T-helper 2 cell treated with Interferon-gamma antibody and Interleukin-4, amounts not matched to agents 5 μg/mL and 100 μg/mL, for 36 hours (primary cell): ENCODE measurements around the gene PPP1R37.

Source experiments
- DNase-seq: peaks from one replicate; pipeline ENCODE4 v3.0.0; 2021; ENCODE audit warnings: low spot score
- H3K27ac Mint-ChIP-seq: one replicate; pipeline ENCODE4 v1.8.0; 2021; ENCODE audit warnings: mild to moderate bottlenecking, mixed read lengths
- H3K27me3 Mint-ChIP-seq: one replicate; pipeline ENCODE4 v1.8.0; 2021; ENCODE audit warnings: low read depth, mixed read lengths
- H3K36me3 Mint-ChIP-seq: one replicate; pipeline ENCODE4 v1.8.0; 2021; ENCODE audit warnings: low read depth, mixed read lengths
- H3K4me1 Mint-ChIP-seq: one replicate; pipeline ENCODE4 v1.8.0; 2021; ENCODE audit warnings: low read depth, mixed read lengths
- H3K4me3 Mint-ChIP-seq: one replicate; pipeline ENCODE4 v1.8.0; 2022; ENCODE audit warnings: mild to moderate bottlenecking, moderate library complexity, mixed read lengths
- H3K9me3 Mint-ChIP-seq: one replicate; pipeline ENCODE4 v1.8.0; 2021; ENCODE audit warnings: mixed read lengths

Gene PPP1R37

DNA sequence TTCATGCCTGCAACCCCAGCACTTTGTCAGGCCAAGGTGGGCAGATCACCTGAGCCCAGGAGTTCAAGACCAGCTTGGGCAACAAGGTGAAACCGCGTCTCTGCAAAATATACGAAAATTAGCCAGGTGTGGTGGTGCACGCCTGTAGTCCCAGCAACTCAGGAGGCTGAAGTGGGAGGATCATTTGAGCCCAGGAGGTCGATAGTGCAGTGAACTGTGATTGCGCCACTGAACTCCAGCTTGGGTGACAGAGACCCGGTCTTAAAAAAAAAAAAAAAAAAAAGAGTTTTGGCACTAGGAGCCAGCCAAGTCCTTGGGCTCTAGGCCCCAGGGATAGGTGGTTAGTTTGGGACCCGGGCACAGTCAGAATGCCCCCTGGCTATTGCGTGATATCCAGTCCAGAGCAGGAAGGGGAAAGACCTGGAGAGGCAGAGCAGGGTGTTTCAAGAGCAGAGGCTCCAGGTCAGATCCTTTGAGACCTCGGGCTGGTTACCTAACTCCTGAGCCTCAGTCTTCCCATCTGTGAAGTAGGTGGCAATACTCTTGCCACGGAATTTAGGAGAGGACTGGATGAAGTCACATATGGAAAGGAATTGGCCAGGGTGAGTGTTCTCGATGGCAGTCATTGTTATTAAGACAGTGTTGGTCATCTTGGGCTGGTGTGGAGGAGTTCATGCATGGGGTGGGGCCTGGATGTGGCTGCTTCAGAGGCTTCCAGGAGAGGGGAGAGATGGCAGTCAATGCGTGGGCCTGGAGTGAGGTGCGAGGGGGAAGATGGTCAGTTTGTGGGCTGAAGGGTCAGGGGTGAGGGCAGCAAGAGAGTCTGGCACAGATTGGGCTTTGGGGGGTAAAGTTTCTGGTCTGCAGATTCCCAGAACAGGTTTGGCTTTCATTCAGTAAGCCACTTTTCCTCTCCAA, 2.8 kb downstream of the PPP1R37 start:
- peaks cover 40% of the 10 kb centered on the region for H3K4me1 Mint-ChIP-seq
- H3K36me3 Mint-ChIP-seq: peaks cover 14% of the 10 kb centered on the region
- no peak for DNase-seq
- no peak overlapping the region for H3K4me3 Mint-ChIP-seq
- H3K27me3 Mint-ChIP-seq: no peaks in the 10 kb centered on the region
- peak overlapping the region; percentile 49 for H3K27ac Mint-ChIP-seq
- no peaks in the 10 kb centered on the region for H3K9me3 Mint-ChIP-seq

DNA sequence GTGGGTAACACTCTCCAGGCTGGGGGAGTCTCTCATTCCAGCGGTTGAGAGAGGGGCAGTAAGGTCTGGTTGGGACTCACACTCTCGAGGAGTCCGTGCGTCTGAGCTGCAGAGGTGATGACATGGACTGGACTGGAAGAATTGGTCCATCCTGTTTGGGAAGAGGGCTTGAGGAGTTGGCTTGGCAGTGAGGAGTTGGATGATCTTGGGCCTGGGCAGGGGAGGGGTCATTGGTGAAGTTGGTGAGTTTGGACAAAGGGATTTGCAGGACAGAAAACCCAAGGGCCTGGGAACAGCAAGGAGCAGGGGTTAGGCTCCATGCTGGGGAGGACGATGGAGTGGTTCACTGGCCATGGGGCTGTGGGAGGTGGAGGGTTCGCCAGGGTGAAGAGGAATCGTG, 3.7 kb downstream of the PPP1R37 start:
- no peak overlapping the region for H3K4me3 Mint-ChIP-seq
- H3K4me1 Mint-ChIP-seq: peaks cover 32% of the 10 kb centered on the region
- H3K27ac Mint-ChIP-seq: no peak overlapping the region
- DNase-seq: no peak
- H3K9me3 Mint-ChIP-seq: no peaks in the 10 kb centered on the region
- no peaks in the 10 kb centered on the region for H3K27me3 Mint-ChIP-seq
- peaks cover 7% of the 10 kb centered on the region for H3K36me3 Mint-ChIP-seq

DNA sequence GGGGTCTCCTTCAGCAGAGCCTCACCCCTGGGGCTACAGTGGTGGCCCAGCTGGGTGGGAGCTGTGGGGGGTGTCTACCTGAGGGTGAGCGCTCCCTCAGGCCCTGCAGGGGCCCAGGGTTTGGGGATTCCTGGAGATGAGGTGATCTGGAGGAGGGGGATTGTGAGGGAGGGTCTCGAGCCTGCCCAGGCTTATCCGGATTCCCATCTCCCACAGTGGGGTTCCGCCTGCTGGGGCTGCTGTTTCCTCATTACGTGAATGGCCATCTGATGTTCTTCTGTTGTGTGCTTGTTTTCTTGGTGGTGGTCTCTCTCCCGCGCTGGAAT, 4.4 kb downstream of the PPP1R37 start:
- no peaks in the 10 kb centered on the region for H3K9me3 Mint-ChIP-seq
- no peak overlapping the region for H3K4me3 Mint-ChIP-seq
- peaks cover 29% of the 10 kb centered on the region for H3K4me1 Mint-ChIP-seq
- no peaks in the 10 kb centered on the region for H3K27me3 Mint-ChIP-seq
- H3K36me3 Mint-ChIP-seq: peaks cover 5% of the 10 kb centered on the region
- DNase-seq: no peak
- no peak overlapping the region for H3K27ac Mint-ChIP-seq

DNA sequence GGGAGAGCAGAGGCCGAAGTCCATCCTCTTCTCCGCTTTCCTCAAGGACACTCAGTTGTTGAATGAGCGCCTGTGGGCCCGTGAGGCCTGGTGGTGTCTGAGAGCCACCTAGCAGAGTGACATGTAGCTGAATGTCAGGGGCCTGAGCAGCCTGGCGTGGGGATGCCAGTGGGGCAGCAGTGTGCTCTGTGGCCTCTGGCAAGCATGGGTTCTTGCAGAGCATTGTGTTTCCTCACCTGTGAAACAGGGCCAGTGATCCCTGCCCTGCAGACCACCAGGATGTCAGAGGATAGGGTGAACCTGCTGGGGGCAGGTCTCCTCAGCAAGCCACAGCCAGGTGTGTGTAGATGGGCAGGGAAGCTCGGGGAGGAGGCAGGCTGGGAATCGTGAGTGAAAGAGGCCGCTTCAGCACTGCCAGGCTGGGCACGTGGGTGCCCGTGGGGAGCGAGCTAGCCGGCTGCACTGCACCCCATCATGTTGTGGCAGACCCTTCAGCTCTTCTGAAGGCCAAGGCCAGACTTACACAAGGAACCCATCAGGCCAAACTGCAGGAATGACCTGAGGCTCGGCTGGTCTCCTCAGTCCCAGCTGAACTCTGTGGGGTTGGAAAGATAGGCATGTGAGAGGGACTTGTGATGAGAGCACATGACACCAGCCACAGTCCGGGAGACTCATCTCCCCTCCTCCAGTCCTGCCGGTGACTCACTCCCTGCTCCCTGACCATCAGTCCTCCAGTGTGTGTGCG, 5.0 kb downstream of the PPP1R37 start:
- no peak overlapping the region for H3K4me3 Mint-ChIP-seq
- H3K27ac Mint-ChIP-seq: no peak overlapping the region
- no peak for DNase-seq
- no peaks in the 10 kb centered on the region for H3K27me3 Mint-ChIP-seq
- no peaks in the 10 kb centered on the region for H3K9me3 Mint-ChIP-seq
- peaks cover 5% of the 10 kb centered on the region for H3K36me3 Mint-ChIP-seq
- H3K4me1 Mint-ChIP-seq: peaks cover 30% of the 10 kb centered on the region

DNA sequence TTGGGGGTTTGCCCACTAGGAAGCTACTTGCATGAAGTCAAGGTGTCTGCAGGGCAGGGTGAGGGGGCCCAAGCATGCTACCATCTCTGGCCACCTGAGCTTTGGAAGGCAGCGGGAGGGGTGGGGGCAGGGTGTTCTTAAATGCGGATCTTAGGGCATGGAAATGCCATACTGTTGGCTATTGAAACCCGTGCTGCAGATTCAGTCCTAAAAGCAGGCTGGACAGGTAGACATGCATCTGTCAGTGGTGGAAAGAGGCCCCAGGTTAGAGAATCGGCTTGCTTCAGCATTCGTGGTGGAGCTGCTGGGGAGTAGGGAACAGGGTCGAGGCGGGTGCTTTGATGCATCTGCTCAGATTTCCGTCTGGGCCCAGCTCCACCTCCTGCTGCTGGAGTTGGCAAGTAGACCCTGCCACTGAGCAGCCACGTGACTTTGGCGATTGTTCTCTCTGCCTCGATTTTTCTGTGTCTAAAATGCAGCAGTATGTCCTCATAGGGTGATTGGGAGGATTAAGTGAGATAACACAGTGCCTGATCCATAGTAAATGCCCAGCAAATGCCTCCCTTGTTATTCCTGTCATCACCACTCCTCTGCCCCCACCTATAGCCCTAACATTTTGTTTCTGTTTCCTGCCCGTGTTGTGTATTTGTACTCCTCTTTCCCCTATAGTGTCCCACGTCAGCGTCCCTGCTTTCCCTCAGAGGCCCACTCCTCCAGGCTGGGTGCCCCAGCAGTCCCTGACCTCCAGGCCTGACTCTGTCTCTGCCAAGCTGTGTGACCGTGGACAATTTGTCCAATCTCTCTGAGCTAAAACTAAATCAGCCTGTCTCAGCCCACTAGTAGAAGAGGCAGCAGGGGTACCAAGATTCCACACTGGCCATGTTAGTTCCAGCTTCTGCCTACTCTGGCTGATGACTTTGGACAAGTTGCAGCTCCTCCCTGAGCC, 5.8 kb downstream of the PPP1R37 start:
- Mint-ChIP-seq H3K4me1 (peaks cover 30% of the 10 kb centered on the region), H3K9me3 (no peaks in the 10 kb centered on the region), H3K4me3 (no peak overlapping the region), H3K27me3 (no peaks in the 10 kb centered on the region), H3K36me3 (peaks cover 1% of the 10 kb centered on the region), H3K27ac (no peak overlapping the region)
- DNase-seq: no peak

DNA sequence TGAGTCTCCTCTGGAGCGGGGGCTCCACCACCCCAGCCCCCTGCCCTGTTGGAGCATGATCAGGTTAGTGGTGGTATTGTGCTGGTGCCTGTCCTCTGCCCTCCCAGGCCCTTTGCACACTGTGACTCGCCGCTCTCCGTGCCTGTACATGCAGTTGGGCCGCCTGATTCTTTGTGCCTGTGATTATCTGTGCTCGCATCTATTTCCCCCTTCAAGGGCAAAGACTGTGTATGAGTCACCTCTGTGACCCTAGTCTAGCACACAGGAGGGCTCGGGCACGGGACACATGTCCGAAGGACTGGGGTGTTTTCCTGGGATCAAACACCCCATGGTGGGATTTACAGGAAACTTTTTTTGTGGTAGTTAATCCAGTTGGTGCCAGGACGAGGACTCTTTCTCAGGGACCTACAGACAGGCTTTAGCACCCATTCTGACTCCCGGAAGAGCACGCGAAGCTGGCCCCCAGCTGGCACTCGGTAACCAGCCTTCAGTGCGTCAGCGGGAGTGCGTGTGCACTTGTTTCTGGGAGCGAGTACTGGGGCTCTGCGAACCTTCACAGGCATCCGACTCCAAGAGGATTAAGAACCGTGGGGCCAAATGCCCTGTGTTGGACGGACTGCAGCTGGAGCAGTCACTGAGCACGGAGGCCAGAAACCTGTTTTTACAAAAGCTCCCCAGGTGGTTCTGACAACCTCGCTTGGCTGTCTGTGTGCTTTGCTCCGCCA, 6.7 kb downstream of the PPP1R37 start:
- Mint-ChIP-seq H3K4me3 (no peak overlapping the region), H3K9me3 (no peaks in the 10 kb centered on the region), H3K27ac (no peak overlapping the region), H3K36me3 (no peaks in the 10 kb centered on the region), H3K27me3 (no peaks in the 10 kb centered on the region), H3K4me1 (peaks cover 30% of the 10 kb centered on the region)
- DNase-seq: no peak

DNA sequence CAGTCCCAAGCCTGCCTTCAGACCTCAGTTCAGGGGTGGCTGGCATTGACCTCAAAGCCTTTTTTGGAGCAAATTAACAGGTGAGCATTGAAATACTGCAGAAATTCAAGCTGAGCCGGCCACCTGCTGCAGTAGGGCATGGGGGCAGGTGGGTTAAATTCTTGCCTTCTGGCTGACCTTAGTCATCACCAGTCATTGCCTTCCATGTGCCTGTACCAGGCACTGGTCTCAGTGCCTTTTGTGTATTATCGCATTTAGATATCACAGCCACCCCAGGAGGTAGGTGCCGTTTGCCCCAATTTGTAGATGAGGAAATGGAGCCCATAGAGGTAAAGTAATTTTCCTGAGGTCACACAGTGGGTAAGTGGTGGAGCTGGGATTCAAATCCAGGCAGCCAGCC, 7.2 kb downstream of the PPP1R37 start:
- no peak for DNase-seq
- H3K27ac Mint-ChIP-seq: no peak overlapping the region
- H3K9me3 Mint-ChIP-seq: no peaks in the 10 kb centered on the region
- H3K4me3 Mint-ChIP-seq: no peak overlapping the region
- peaks cover 30% of the 10 kb centered on the region for H3K4me1 Mint-ChIP-seq
- no peaks in the 10 kb centered on the region for H3K36me3 Mint-ChIP-seq
- no peaks in the 10 kb centered on the region for H3K27me3 Mint-ChIP-seq

DNA sequence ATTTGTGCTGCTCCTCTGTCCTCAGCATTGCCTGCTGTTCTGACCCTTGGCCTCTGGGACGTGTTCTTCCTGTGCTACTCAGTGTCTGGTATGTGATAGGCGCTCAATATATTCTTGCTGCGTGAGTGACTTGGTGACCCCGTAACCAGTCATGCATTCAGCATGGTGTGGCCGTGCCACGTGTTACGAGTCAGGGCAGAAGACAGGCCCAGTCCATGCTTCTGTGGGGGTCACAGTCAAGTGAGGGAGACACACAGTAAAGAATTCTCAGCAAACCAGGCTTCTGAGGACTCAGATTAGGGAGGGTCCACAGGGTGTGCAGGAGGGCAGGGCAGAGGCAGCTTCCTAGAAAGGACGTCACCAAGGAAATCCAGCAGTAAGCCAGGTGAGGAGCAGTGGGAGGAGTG, 7.9 kb downstream of the PPP1R37 start:
- no peak overlapping the region for H3K4me3 Mint-ChIP-seq
- no peak overlapping the region for H3K27ac Mint-ChIP-seq
- peaks cover 30% of the 10 kb centered on the region for H3K4me1 Mint-ChIP-seq
- no peaks in the 10 kb centered on the region for H3K27me3 Mint-ChIP-seq
- no peak for DNase-seq
- no peaks in the 10 kb centered on the region for H3K36me3 Mint-ChIP-seq
- no peaks in the 10 kb centered on the region for H3K9me3 Mint-ChIP-seq

DNA sequence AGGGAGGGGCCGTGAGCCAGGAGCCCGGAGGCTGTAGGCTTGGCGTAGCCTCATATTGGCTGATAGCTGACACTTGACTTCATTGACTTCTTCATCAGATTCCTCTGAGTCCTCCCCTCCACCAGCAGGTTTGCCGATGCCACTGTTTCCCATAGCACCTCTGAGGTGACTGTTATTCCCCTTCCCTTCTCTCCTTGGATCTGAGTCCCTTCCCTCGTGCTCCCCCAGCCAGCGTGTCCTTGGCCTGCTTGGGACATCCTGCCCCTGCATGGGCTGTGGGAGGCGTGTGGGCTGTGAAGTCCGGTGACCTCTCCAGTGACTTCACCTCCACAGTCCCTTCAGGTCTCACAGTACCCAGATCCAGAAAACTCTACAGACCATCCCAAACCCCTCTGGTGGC, 8.8 kb downstream of the PPP1R37 start:
- DNase-seq: no peak
- H3K27ac Mint-ChIP-seq: no peak overlapping the region
- no peaks in the 10 kb centered on the region for H3K9me3 Mint-ChIP-seq
- no peaks in the 10 kb centered on the region for H3K36me3 Mint-ChIP-seq
- H3K4me1 Mint-ChIP-seq: peaks cover 24% of the 10 kb centered on the region
- no peak overlapping the region for H3K4me3 Mint-ChIP-seq
- H3K27me3 Mint-ChIP-seq: no peaks in the 10 kb centered on the region

DNA sequence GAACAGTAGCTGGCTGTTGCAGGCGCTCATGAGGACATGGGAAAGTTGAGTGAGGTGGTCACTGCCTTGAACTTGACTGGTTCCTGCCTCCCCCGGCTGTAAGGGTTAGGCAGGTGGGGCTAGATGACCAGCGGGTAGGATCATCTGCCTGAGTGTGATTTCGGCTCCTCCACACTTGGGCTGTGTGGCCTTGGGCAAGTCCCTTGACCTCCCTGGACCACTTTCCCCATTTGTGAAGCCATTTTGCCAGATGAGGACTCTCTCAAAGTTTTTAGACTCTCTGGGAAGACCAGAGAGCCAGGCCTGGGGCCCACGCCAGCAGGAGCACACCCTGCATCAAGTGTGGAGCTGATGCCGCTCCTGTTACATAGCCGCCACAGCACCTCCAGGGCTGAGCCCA, 9.5 kb downstream of the PPP1R37 start:
- no peak for DNase-seq
- H3K36me3 Mint-ChIP-seq: no peaks in the 10 kb centered on the region
- peaks cover 22% of the 10 kb centered on the region for H3K4me1 Mint-ChIP-seq
- H3K27ac Mint-ChIP-seq: no peak overlapping the region
- H3K9me3 Mint-ChIP-seq: no peaks in the 10 kb centered on the region
- H3K4me3 Mint-ChIP-seq: no peak overlapping the region
- H3K27me3 Mint-ChIP-seq: no peaks in the 10 kb centered on the region

DNA sequence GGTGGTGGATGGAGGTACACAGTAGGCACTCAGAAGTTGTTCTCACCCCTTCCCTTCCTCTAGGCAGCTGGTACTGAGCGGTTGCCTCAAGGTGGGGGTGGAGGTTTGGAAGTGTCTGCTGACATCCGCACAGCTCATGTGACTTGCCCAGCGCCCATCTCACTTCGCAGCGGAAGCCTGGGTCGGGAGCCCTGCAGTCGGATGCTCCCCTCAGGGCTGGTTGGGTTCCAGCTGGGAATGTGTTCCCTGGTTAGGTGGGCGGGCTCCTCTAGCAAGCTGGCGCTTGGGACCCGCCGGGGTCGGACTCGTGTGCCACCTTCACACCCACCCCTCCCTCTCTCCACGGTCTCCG, 10.2 kb downstream of the PPP1R37 start:
- Mint-ChIP-seq H3K4me3 (no peak overlapping the region), H3K36me3 (no peaks in the 10 kb centered on the region), H3K27me3 (no peaks in the 10 kb centered on the region), H3K27ac (peak overlapping the region; percentile 26), H3K9me3 (no peaks in the 10 kb centered on the region), H3K4me1 (peaks cover 22% of the 10 kb centered on the region)
- DNase-seq: no peak

DNA sequence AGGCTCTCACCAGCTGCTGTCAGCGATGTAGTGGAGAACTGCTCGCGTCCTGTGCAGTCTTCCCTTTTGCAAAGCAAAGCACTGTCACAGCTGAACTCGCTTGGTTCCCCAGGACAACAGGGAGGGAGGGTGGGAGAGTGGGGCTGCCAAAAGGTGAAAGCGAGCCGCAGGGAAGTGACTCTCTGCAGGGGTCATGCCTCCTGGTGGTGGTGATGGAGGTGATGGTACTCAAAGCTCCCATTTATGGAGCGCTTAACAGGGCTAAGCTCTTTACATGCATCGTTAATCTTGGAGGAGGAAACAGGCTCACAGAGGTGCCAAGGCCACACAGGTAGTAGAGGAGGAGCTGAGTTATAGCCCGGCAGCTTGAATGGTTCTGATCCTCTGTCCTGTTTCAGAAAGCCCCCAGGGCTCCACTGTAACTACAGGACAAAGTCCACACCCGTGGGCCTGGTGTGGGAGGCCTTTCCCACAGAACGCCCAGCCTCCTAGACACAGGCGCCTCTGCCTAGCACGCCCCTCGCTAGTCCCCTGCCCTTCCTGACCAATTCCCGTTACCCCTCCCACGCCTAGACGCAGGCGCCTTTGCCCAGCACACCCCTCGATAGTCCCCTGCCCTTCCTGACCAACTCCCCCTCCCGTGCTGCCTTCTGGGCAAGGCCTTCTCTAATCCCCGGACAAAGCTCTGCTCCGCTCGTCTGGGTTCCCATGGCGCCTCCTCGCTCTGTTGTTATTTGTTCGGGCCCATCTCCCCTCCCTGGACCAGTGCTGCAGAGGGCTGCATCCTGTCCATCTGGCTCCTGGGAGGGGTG, 10.7 kb downstream of the PPP1R37 start:
- H3K36me3 Mint-ChIP-seq: no peaks in the 10 kb centered on the region
- no peaks in the 10 kb centered on the region for H3K27me3 Mint-ChIP-seq
- H3K4me3 Mint-ChIP-seq: no peak overlapping the region
- no peak for DNase-seq
- H3K9me3 Mint-ChIP-seq: no peaks in the 10 kb centered on the region
- H3K27ac Mint-ChIP-seq: no peak overlapping the region
- peaks cover 22% of the 10 kb centered on the region for H3K4me1 Mint-ChIP-seq
